MM.1S (cell line): ENCODE data around the gene SLC29A1.
A peak's percentile ranks its signal among the peaks of the same experiment; 100 is the strongest.

Experiments
- DNase-seq: peaks from one replicate; pipeline ENCODE4 v3.0.0-alpha.2; 2015
- H2AFZ ChIP-seq: fragments of 300-600 bp; sonication (generic); 2 replicates; pipeline ENCODE4 v1.6.0; 2016; ENCODE audit warnings: antibody characterized with exemption, low read length
- H3F3A ChIP-seq: fragments of 300-600 bp; sonication (generic); 2 replicates; pipeline ENCODE4 v1.6.1; 2016; ENCODE audit warnings: mild to moderate bottlenecking, antibody characterized with exemption, low read length, moderate library complexity, mixed read lengths; ENCODE audit not compliant: insufficient read depth
- H3K27ac ChIP-seq: fragments of 300-600 bp; sonication (generic); 2 replicates; pipeline ENCODE4 v1.5.1; 2016; ENCODE audit warnings: mild to moderate bottlenecking, low read length
- H3K27me3 ChIP-seq: fragments of 300-600 bp; sonication (generic); replicated peaks from 2 replicates; pipeline ENCODE4 v1.6.0; 2016; ENCODE audit warnings: low read length; ENCODE audit not compliant: insufficient read depth
- H3K36me3 ChIP-seq: fragments of 300-600 bp; sonication (generic); replicated peaks from 2 replicates; pipeline ENCODE4 v1.6.1; 2016; ENCODE audit warnings: mild to moderate bottlenecking, low read length, mixed read lengths; ENCODE audit not compliant: insufficient read depth
- H3K4me1 ChIP-seq: fragments of 300-600 bp; sonication (generic); 2 replicates; pipeline ENCODE4 v1.6.1; 2016; ENCODE audit warnings: low read length, mixed read lengths
- H3K4me2 ChIP-seq: fragments of 300-600 bp; sonication (generic); 2 replicates; pipeline ENCODE4 v1.6.0; 2016; ENCODE audit warnings: low read depth, low read length
- H3K4me3 ChIP-seq: fragments of 300-600 bp; sonication (generic); 2 replicates; pipeline ENCODE4 v1.5.1; 2016; ENCODE audit warnings: low read length, mixed read lengths
- H3K79me2 ChIP-seq: fragments of 300-600 bp; sonication (generic); 2 replicates; pipeline ENCODE4 v1.6.1; 2016; ENCODE audit warnings: mixed run types, low read length, mixed read lengths
- H3K9ac ChIP-seq: fragments of 300-600 bp; sonication (generic); 2 replicates; pipeline ENCODE4 v1.6.1; 2016; ENCODE audit warnings: low read length, mixed read lengths
- H3K9me2 ChIP-seq: fragments of 300-600 bp; sonication (generic); replicated peaks from 2 replicates; pipeline ENCODE4 v1.6.1; 2016; ENCODE audit warnings: mild to moderate bottlenecking, low read length, mixed read lengths; ENCODE audit not compliant: insufficient read depth
- H3K9me3 ChIP-seq: fragments of 300-600 bp; sonication (generic); replicated peaks from 2 replicates; pipeline ENCODE4 v1.6.1; 2016; ENCODE audit warnings: mild to moderate bottlenecking, low read length, mixed read lengths; ENCODE audit not compliant: insufficient read depth
- H4K20me1 ChIP-seq: fragments of 300-600 bp; sonication (generic); 2 replicates; pipeline ENCODE4 v1.6.1; 2016; ENCODE audit warnings: mild to moderate bottlenecking, low read length, moderate library complexity, mixed read lengths; ENCODE audit not compliant: insufficient read depth
- EZH2 ChIP-seq: fragments of 300-600 bp; sonication (generic); optimal IDR thresholded peaks from 2 replicates; pipeline ENCODE3; 2017; ENCODE audit warnings: low read depth, mild to moderate bottlenecking, antibody characterized with exemption, low read length, mixed read lengths
- EZH2phosphoT487 ChIP-seq: fragments of 300-600 bp; sonication (generic); IDR thresholded peaks from 2 replicates; pipeline ENCODE4 v1.6.1; 2018; ENCODE audit warnings: antibody characterized with exemption, low read length
- TF ChIP-seq, protein P1 (sequence below): fragments of 300-600 bp; sonication (generic); IDR thresholded peaks from 2 replicates; pipeline ENCODE4 v1.5.1; 2016; ENCODE audit warnings: antibody characterized with exemption, low read length, mixed read lengths

SLC29A1 gene

DNA sequence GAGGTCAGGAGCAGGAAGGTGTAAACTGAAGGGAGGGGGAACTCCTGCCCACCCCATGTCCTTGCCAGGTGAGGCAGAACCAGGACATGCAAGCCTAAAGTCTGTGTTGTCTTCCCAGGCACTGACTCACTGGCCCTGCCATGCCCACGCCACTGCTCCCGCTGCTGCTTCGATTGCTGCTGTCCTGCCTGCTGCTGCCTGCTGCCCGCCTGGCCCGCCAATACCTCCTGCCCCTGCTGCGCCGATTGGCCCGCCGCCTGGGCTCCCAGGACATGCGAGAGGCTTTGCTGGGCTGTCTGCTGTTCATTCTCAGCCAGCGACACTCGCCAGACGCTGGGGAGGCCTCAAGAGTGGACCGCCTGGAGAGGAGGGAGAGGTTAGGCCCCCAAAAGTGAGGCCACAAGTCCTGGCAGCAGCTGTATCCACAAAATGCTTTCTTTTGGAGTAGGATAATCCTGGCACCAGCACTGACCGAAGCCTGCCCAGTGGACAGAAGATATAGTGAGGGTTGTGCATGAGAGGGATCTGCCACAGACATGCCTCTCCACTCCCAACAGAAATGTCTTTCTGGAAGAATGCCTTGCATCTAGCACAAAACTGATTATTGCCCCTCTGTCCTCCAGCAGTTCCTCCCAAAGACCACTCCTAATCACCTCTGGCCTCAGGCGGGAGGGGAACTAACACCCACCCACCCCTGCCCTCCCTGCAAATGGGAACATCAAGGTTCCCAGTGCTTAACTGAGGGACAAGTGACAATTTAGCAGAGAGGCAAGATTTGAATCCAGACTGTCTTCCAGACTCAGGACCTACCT, 5.9 kb upstream of the SLC29A1 start:
- Histone ChIP-seq H3K4me1 (peaks cover 23% of the 10 kb centered on the region), H3K4me2 (peak overlapping the region; percentile 97; the same call in 1 of the 2 replicates)

GRCh38 chr6:44219053-44219814, 4.2 kb upstream of the SLC29A1 start:
- peak overlapping the region; percentile 82 for H3K27ac ChIP-seq
- no peaks in the 10 kb centered on the region for H3K36me3 ChIP-seq
- peaks cover 28% of the 10 kb centered on the region for H3K4me1 ChIP-seq

More for the DNA sequence above, 5.9 kb upstream of the SLC29A1 start:
- TF ChIP-seq EZH2phosphoT487 (no peak), EZH2 (no peak)
- TF ChIP-seq, protein P1, sequence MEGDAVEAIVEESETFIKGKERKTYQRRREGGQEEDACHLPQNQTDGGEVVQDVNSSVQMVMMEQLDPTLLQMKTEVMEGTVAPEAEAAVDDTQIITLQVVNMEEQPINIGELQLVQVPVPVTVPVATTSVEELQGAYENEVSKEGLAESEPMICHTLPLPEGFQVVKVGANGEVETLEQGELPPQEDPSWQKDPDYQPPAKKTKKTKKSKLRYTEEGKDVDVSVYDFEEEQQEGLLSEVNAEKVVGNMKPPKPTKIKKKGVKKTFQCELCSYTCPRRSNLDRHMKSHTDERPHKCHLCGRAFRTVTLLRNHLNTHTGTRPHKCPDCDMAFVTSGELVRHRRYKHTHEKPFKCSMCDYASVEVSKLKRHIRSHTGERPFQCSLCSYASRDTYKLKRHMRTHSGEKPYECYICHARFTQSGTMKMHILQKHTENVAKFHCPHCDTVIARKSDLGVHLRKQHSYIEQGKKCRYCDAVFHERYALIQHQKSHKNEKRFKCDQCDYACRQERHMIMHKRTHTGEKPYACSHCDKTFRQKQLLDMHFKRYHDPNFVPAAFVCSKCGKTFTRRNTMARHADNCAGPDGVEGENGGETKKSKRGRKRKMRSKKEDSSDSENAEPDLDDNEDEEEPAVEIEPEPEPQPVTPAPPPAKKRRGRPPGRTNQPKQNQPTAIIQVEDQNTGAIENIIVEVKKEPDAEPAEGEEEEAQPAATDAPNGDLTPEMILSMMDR = no peak
- Histone ChIP-seq H3K27me3 (no peaks in the 10 kb centered on the region), H3K9ac (no peak overlapping the region), H3K79me2 (0 out of 2 replicates have a peak, but pooled peaks cover under 1% of the 10 kb centered on the region), H3F3A (peaks cover 24% of the 10 kb centered on the region), H3K9me3 (no peaks in the 10 kb centered on the region), H3K4me3 (no peak overlapping the region), H2AFZ (no peak overlapping the region), H4K20me1 (no peaks in the 10 kb centered on the region), H3K9me2 (no peaks in the 10 kb centered on the region), H3K27ac (no peak overlapping the region; the same call in 1 of the 2 replicates), H3K36me3 (no peaks in the 10 kb centered on the region)
- no peak for DNase-seq

GRCh38 chr6:44219815-44220784, 3.3 kb upstream of the SLC29A1 start:
- Histone ChIP-seq H3K9ac (peak overlapping the region; percentile 34; the same call in 1 of the 2 replicates), H3K9me3 (no peaks in the 10 kb centered on the region), H3K27me3 (no peaks in the 10 kb centered on the region), H3K36me3 (no peaks in the 10 kb centered on the region), H3K79me2 (peaks cover 20% of the 10 kb centered on the region), H4K20me1 (no peaks in the 10 kb centered on the region), H3F3A (peaks cover 28% of the 10 kb centered on the region), H2AFZ (no peak overlapping the region), H3K4me2 (peak overlapping the region; percentile 55; the same call in 1 of the 2 replicates), H3K4me3 (peak overlapping the region; percentile 47), H3K4me1 (peaks cover 36% of the 10 kb centered on the region), H3K9me2 (no peaks in the 10 kb centered on the region), H3K27ac (peak overlapping the region; percentile 51; the same call in 1 of the 2 replicates)
- DNase-seq = no peak
- TF ChIP-seq, protein P1 = no peak
- TF ChIP-seq EZH2 (no peak), EZH2phosphoT487 (no peak)

More at GRCh38 chr6:44219053-44219814, 4.2 kb upstream of the SLC29A1 start:
- Histone ChIP-seq H3K9ac (peak overlapping the region; percentile 68), H3K27me3 (no peaks in the 10 kb centered on the region), H3K9me3 (no peaks in the 10 kb centered on the region), H3F3A (peaks cover 28% of the 10 kb centered on the region), H3K4me3 (peak overlapping the region; percentile 83), H2AFZ (peak overlapping the region; percentile 95), H3K79me2 (peaks cover 11% of the 10 kb centered on the region), H3K4me2 (peak overlapping the region; percentile 97), H4K20me1 (no peaks in the 10 kb centered on the region), H3K9me2 (no peaks in the 10 kb centered on the region)
- DNase-seq = peak; percentile 84
- TF ChIP-seq, protein P1 = no peak
- TF ChIP-seq EZH2 (no peak), EZH2phosphoT487 (no peak)
